Astrocyte of the cerebellum (primary cell): ENCODE data around the gene FAM168A.

Experiments used
- DNase-seq: peaks from one replicate; pipeline ENCODE4 v3.0.0-alpha.2; 2011; ENCODE audit warnings: low read depth
- H3K4me3 ChIP-seq: 2 replicates; pipeline ENCODE4 v1.5.1; 2011; ENCODE audit warnings: mild to moderate bottlenecking, low read depth, low read length, moderate library complexity
- in situ Hi-C: cut with HindIII; loops from 2 replicates; pipeline ENCODE4 v1.10.0; 2017; ENCODE audit warnings: low sequenced_read_pairs
- TF ChIP-seq, protein P1 (sequence below): IDR thresholded peaks from 2 replicates; pipeline ENCODE4 v1.5.1; 2012; ENCODE audit warnings: low read length, low read depth, moderate library complexity, mild to moderate bottlenecking; ENCODE audit errors: missing control alignments

Gene FAM168A

DNA sequence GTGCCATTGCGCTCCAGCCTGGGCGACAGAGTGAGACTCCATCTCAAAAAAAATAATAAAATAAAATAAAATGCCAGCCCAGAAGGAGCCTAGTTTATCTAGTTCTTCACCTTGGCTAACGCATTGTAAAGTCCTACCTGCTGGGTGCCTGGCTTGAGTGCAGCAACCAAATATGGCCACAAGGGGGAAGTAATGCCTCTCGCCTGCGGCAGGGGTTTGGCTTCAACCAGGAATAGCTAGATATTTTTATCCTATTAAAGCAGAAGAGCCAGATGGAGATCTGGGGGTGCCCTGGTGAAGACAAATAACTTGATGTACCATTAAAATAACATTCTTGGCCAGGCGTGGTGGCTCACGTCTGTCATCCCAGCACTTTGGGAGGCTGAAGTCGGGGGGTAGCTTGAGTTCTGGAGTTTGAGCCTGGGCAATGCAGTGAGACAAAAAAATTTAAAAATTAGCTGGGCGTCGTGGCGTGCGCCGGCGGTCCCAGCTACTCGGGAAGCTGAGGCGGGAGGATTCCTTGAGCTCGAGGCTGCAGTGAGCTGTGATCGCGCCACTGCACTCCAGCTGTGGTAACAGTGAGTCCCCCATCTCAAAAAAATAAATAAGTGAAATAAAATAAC is 27.9 kb upstream of the FAM168A start:
- in situ Hi-C loops, result no loop called here
- peak; percentile 48 for DNase-seq
- TF ChIP-seq, protein P1, sequence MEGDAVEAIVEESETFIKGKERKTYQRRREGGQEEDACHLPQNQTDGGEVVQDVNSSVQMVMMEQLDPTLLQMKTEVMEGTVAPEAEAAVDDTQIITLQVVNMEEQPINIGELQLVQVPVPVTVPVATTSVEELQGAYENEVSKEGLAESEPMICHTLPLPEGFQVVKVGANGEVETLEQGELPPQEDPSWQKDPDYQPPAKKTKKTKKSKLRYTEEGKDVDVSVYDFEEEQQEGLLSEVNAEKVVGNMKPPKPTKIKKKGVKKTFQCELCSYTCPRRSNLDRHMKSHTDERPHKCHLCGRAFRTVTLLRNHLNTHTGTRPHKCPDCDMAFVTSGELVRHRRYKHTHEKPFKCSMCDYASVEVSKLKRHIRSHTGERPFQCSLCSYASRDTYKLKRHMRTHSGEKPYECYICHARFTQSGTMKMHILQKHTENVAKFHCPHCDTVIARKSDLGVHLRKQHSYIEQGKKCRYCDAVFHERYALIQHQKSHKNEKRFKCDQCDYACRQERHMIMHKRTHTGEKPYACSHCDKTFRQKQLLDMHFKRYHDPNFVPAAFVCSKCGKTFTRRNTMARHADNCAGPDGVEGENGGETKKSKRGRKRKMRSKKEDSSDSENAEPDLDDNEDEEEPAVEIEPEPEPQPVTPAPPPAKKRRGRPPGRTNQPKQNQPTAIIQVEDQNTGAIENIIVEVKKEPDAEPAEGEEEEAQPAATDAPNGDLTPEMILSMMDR, result peak; percentile 94
- no peak overlapping the region for H3K4me3 ChIP-seq

GRCh38 chr11:73623686-73624085 is 25.8 kb upstream of the FAM168A start:
- in situ Hi-C loops, result no loop called here
- TF ChIP-seq, protein P1, result no peak
- no peak for DNase-seq
- H3K4me3 ChIP-seq, result no peak overlapping the region

GRCh38 chr11:73622926-73623593 is 25.1 kb upstream of the FAM168A start:
- TF ChIP-seq, protein P1, result no peak
- H3K4me3 ChIP-seq, result no peak overlapping the region
- in situ Hi-C loops, result no loop called here
- no peak for DNase-seq

DNA sequence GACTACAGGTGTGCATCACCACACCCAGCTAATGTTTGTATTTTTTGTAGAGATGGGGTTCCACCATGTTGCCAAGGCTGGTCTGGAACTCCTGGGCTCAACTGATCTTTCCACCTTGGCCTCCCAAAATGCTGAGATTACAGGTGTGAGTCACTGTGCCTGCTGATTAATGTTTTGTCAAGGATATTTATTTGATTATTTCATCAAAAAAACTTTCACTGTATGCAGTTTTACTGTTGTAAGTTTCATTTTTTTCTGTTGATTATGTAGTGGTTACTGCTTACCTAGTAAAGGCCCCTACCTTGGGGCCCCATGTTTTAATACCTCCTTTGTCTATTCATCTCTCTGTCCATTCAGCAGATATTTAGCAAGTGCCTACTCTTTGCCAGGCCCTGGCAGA is 16.7 kb upstream of the FAM168A start:
- DNase-seq, result no peak
- in situ Hi-C loops, result no loop called here
- no peak overlapping the region for H3K4me3 ChIP-seq
- TF ChIP-seq, protein P1, result no peak

- in situ Hi-C loops, result no loop called here
- DNase-seq, result no peak
- TF ChIP-seq, protein P1, result no peak
These were observed 14.8 kb upstream of the FAM168A start for GRCh38 chr11:73612601-73613140.

GRCh38 chr11:73598719-73599379 is 937 bp upstream of the FAM168A start:
- peak overlapping the region; percentile 75 for H3K4me3 ChIP-seq
- TF ChIP-seq, protein P1, result no peak
- in situ Hi-C loops, result no loop called here
- no peak for DNase-seq

More at GRCh38 chr11:73612601-73613140, 14.8 kb upstream of the FAM168A start:
- H3K4me3 ChIP-seq, result no peak overlapping the region
